HG03039 (cell line): ENCODE data around the gene ZNF684.
"Not testable (repeated sequence)": the region's sequence is repeated elsewhere in the genome, so short reads cannot be mapped to it uniquely, and the experiment has no call there.

Experiments
- ATAC-seq: cut with Tn5 transposase; IDR thresholded peaks from one replicate; pipeline ENCODE4 v1.9.1; 2021; ENCODE audit warnings: mild to moderate bottlenecking, moderate library complexity; ENCODE audit not compliant: unreplicated experiment

The ZNF684 gene

DNA sequence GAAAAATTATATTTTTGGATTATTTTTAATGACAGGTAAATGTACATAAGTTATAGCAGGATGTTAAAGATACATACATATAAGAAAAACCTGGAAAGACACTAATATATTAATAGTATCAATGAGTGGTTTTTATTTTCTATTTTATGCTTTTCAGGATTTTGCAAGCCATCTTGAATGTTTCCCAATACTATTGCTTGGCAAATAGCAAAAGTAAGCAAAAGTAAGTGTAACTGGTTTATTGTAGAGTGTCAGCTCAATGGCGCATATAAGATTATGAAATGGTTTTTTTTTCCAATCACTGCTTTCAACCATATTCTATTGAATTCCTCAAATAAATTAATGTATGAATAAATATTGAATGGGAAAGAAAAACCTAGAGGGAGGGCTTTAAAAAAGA, 36.4 kb downstream of the ZNF684 start:
- ATAC-seq: no peak

DNA sequence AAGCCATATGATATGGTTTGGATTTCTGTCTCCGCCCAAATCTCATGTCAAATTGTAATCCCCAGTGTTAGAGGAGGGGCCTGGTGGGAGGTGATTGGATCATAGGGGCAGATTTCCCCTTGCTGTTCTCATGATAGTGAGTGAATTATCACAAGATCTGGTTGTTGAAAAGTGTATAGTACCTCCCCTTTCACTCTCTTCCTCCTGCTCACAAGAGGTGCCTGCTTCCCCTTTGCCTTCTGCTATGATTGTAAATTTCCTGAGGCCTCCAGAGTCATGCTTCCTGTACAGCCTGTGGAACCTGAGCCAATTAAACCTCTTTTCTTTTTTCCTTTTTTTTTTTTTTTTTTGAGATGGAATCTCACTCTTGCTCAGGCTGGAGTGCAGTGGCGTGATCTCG, 43.4 kb downstream of the ZNF684 start:
- ATAC-seq: not testable (repeated sequence)

DNA sequence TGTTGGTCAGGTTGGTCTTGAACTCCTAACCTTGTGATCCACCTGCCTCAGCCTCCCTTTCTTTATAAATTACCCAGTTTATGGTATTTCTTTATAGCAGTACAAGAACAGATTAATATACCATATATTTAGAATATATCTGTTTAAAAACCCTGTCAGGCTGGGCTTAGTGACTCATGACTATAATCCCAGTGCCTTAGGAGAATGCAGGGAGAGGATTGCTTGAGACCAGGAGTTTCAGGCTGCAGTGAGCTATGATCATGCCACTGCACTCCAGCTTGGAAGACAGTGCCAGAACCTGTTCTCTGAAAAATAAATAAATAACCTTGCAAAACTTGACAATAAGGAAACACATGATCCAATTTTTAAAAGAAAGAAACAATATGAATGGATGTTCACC, 43.9 kb downstream of the ZNF684 start:
- ATAC-seq: no peak

DNA sequence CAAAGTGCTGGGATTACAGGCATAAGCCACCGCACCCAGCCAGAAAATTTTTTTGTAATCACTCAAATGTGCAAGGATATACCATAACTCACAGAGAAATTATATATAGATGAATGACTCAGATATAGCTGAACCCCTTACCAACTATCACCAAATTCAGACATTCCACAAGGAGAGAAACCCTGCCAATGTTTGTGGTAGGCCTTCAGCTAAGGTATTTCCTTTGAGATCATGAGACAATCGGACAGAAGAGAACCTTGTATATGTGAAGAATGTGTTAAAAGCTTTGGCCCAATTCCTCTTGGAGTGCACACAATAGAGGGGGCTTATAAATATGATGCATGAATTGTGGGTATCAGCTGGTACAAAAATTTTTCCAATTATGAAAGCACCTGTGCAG, 50.7 kb downstream of the ZNF684 start:
- no peak for ATAC-seq

DNA sequence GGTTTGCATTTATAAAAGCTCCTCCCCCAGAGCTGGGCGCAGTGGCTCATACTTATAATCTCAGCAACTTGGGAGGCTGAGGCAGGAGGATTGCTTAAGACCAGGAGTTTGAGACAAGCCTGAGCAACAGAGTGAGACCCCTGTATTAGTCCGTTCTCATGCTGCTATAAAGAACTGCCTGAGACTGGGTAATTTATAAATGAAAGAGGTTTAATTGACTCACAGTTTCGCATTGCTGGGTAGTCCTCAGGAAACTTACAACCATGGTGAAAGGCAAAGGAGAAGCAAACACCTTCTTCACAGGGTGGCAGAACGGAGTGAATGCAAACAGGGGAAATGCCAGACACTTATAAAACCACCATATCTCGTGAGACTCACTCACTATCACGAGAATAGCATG, 52.5 kb downstream of the ZNF684 start:
- no peak for ATAC-seq

DNA sequence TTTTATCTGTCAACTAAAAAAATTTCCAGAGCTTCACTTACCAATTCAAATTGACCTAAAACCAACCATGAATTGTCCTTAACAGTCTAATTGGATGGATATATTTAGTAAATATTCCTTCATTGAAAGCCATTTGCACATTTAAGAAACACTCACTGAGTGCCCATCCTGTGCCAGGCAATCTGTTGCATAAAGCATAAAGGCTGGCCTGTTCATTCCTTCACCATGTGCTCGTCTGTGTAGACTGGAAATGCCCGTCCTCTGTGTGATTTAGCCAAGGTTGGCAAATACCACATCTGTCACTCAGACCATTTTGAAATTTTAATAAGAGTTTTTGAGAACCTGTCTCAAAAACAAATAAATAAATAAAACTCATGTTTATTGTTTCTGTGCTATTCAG, 57.1 kb downstream of the ZNF684 start:
- ATAC-seq: no peak

DNA sequence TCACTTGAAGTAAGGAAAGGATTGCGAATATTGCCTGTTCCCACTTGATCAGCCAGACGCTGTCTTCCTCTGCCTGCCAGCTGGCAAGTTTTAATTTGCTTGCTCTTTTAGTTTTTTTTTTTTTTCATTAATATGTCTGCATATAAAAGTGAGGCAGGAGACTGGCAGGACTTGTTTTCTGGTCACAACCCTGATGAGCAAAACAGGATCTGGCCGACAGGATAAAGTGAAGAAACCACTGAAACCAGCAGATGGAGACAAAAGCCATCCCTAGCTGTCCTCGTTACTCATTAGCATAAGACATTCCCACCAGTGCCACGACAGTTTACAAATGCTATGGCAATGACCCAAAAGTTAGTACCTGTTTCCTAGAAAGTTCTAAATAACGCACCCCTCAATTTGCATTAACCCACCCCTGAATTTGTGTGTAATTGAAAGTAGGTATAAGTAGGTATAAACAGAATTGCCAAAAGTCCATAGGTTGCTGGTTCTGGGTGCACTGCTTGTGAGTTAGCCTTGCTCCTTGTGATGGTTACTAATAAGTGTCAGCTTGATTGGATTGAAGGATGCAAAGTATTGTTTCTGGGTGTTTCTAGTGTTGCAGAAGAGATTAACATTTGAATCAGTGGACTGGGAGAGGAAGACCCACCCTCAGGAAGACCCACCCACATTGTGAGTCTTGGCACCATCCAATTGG, 60.8 kb downstream of the ZNF684 start:
- ATAC-seq: no peak

DNA sequence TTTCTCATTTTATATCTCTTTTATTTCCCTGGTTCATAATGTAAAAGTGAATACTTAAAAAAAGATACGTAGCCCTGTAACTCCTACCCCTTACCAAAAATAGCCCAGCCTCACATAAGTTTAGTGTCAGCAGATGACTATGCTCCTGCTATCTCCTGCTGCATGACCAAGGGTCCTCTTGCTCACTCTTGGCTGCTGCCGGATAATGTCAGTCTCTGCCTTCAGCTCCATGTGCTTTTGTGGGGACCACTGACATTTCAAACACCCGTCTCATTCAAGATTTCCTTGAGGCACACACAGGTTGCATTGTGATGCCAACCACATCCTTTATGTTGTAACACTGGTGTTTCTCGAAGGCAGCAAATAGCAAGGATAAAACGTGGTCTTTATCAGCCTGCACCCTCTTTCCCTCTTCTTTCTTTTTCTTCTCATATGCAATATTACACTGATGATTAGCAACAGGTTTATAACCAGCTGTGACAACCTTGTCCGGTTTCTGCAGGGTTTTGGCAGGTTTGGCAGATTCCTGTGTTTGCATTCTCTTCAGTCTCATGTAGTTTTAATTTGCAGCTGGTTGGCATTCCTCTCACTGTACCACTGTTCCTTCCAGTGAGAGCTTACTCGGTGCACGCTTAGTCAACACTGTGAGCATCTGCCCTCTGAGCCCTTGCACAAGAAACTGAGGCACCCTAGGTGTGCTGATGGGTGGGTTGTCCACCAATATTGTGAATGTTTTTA, 62.2 kb downstream of the ZNF684 start:
- no peak for ATAC-seq

DNA sequence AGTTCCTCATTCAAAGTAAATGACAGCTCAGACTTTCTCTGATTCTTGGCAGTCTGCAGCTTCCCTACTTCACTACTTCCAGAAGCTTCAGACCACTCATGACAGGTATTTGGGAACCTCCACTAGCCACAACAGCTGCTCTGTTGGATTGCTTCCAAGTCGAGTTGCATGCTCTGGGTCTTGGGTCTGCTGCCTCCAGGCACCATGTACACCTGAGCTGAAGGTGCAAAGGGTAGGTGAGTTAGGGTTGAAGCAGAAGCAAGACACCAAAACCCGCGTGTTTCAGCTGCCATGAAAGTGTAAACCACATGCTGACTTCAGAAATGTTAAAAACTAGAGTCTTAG, 62.7 kb downstream of the ZNF684 start:
- no peak for ATAC-seq

DNA sequence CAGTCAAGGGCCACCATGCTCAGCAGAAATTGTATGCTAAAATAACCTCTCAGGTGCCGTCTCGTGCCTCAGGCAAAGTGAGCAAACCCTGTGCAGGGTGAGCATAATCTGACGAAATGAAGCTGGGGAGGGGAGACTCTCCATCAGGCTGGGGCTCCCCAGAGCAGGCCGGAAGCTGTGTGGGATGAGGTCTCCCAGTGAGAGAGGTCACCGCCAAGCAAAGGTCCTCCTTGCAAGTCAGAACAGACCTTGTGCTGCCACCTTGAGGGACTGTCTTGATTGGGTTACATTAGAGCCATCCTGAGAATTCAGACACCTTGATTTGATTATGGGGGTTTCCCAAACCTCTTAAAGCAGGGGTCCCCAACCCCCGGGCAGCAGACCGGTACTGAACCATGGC, 64.2 kb downstream of the ZNF684 start:
- ATAC-seq: no peak
